ENCODE results near the gene GTF3C6.
"Not testable (repeated sequence)": the region's sequence is repeated elsewhere in the genome, so short reads cannot be mapped to it uniquely, and the experiment has no call there.

GTF3C6 gene

GRCh38 chr6:110965629-110966229, 7.2 kb downstream of the GTF3C6 start:
- H3K4me3 ChIP-seq (ENCODE audit: low read length), result no peak overlapping the region
- no peak overlapping the region for H3K9ac ChIP-seq (ENCODE audit: low read length)
- H3K9me3 ChIP-seq (ENCODE audit: insufficient read depth, low read length), result no peaks in the 10 kb centered on the region
- H3K79me2 ChIP-seq (ENCODE audit: low read length), result no peaks in the 10 kb centered on the region
- no peaks in the 10 kb centered on the region for H3K27me3 ChIP-seq (ENCODE audit: low read depth, low read length)
- H4K20me1 ChIP-seq (ENCODE audit: insufficient read depth, low read length), result no peaks in the 10 kb centered on the region
- H2AFZ ChIP-seq (ENCODE audit: low read depth, low read length), result no peak overlapping the region
- no peak for TF ChIP-seq CTCF (IDR thresholded peaks at IDR 0.05; ENCODE audit: low read depth, low read length)
- H3K27ac ChIP-seq (ENCODE audit: low read length), result no peak overlapping the region
- H3K36me3 ChIP-seq (replicated peaks; ENCODE audit: low read depth, low read length), result peaks cover 14% of the 10 kb centered on the region
- no peak overlapping the region for H3K4me2 ChIP-seq (ENCODE audit: low read length)
- no peaks in the 10 kb centered on the region for H3K4me1 ChIP-seq (ENCODE audit: low read length)

- H3K79me2 ChIP-seq (ENCODE audit: low read length); H2AFZ ChIP-seq (ENCODE audit: low read depth, low read length); H4K20me1 ChIP-seq (ENCODE audit: insufficient read depth, low read length); H3K4me3 ChIP-seq (ENCODE audit: low read length); H3K9me3 ChIP-seq (ENCODE audit: insufficient read depth, low read length); H3K27me3 ChIP-seq (ENCODE audit: low read depth, low read length); H3K9ac ChIP-seq (ENCODE audit: low read length); H3K4me2 ChIP-seq (ENCODE audit: low read length); H3K27ac ChIP-seq (ENCODE audit: low read length); H3K4me1 ChIP-seq (ENCODE audit: low read length): not testable (repeated sequence)
- H3K36me3 ChIP-seq (replicated peaks; ENCODE audit: low read depth, low read length), result peaks cover 11% of the 10 kb centered on the region
Measured at GRCh38 chr6:110968661-110969060, 10.2 kb downstream of the GTF3C6 start.

- Histone ChIP-seq H3K9me3 (ENCODE audit: insufficient read depth, low read length) (no peaks in the 10 kb centered on the region), H4K20me1 (ENCODE audit: insufficient read depth, low read length) (no peaks in the 10 kb centered on the region), H3K27me3 (ENCODE audit: low read depth, low read length) (no peaks in the 10 kb centered on the region), H3K79me2 (ENCODE audit: low read length) (no peaks in the 10 kb centered on the region), H3K9ac (ENCODE audit: low read length) (no peak overlapping the region), H3K4me3 (ENCODE audit: low read length) (no peak overlapping the region), H3K4me1 (ENCODE audit: low read length) (no peaks in the 10 kb centered on the region), H2AFZ (ENCODE audit: low read depth, low read length) (no peak overlapping the region), H3K36me3 (replicated peaks; ENCODE audit: low read depth, low read length) (peaks cover 1% of the 10 kb centered on the region), H3K27ac (ENCODE audit: low read length) (no peak overlapping the region), H3K4me2 (ENCODE audit: low read length) (no peak overlapping the region)
- TF ChIP-seq CTCF (IDR thresholded peaks at IDR 0.05; ENCODE audit: low read depth, low read length) (no peak), EZH2phosphoT487 (IDR thresholded peaks at IDR 0.05; ENCODE audit: low read depth) (no peak)
Measured at GRCh38 chr6:110971468-110971867, 13.0 kb downstream of the GTF3C6 start.

- H3K9ac ChIP-seq (ENCODE audit: low read length), result no peak overlapping the region
- no peaks in the 10 kb centered on the region for H3K27me3 ChIP-seq (ENCODE audit: low read depth, low read length)
- TF ChIP-seq CTCF (IDR thresholded peaks at IDR 0.05; ENCODE audit: low read depth, low read length), result no peak
- TF ChIP-seq EZH2phosphoT487 (IDR thresholded peaks at IDR 0.05; ENCODE audit: low read depth), result no peak
- no peaks in the 10 kb centered on the region for H3K9me3 ChIP-seq (ENCODE audit: insufficient read depth, low read length)
- no peaks in the 10 kb centered on the region for H4K20me1 ChIP-seq (ENCODE audit: insufficient read depth, low read length)
- H3K4me3 ChIP-seq (ENCODE audit: low read length), result no peak overlapping the region
- H3K4me2 ChIP-seq (ENCODE audit: low read length), result no peak overlapping the region
- peaks cover 8% of the 10 kb centered on the region for H3K79me2 ChIP-seq (ENCODE audit: low read length)
- H3K4me1 ChIP-seq (ENCODE audit: low read length), result 0 out of 2 replicates have a peak, but pooled peaks cover 3% of the 10 kb centered on the region
- H3K27ac ChIP-seq (ENCODE audit: low read length), result no peak overlapping the region
- H3K36me3 ChIP-seq (replicated peaks; ENCODE audit: low read depth, low read length), result no peaks in the 10 kb centered on the region
- no peak overlapping the region for H2AFZ ChIP-seq (ENCODE audit: low read depth, low read length)
Measured at GRCh38 chr6:110976575-110976974, 18.1 kb downstream of the GTF3C6 start.

Measured in OCI-LY3 (cell line).